ENCODE measurements around the gene WTIP. TPM values are rescaled to one million over a fixed set of nuclear protein-coding genes. Genes with fewer than 3 reads are reported as not detected.
"Not testable (repeated sequence)": the region's sequence is repeated elsewhere in the genome, so short reads cannot be mapped to it uniquely, and the experiment has no call there.

WTIP gene
- polyA plus RNA-seq (ENCODE audit: insufficient read length in 4 of 4), result 10 to 100 TPM; 31.8 to 48.9 (median 35.7) TPM

- DNase-seq (ENCODE audit: low read depth in 4 of 4, low spot score in 3 of 4), result peak; percentile 72 to 79 (median 77)
Observed at GRCh38 chr19:34480971-34481841, at the start of gene WTIP. Gene WTIP, plus strand, starts transcription at chr19:34481758. Its CDS starts 217 bp downstream, at chr19:34481975.

- no peak for DNase-seq (ENCODE audit: low read depth in 4 of 4, low spot score in 3 of 4)
Observed at GRCh38 chr19:34432797-34433196, 48.8 kb upstream of the WTIP start.

- no peak for DNase-seq (ENCODE audit: low read depth in 4 of 4, low spot score in 3 of 4)
Observed at GRCh38 chr19:34436716-34437115, 44.8 kb upstream of the WTIP start.

- DNase-seq (ENCODE audit: low read depth in 4 of 4, low spot score in 3 of 4), result no peak
Observed at GRCh38 chr19:34448191-34448590, 33.4 kb upstream of the WTIP start.

- DNase-seq (ENCODE audit: low read depth in 4 of 4, low spot score in 3 of 4), result no peak
Observed at GRCh38 chr19:34452723-34453122, 28.8 kb upstream of the WTIP start.

GRCh38 chr19:34454091-34454490, 27.5 kb upstream of the WTIP start:
- DNase-seq (ENCODE audit: low read depth in 4 of 4, low spot score in 3 of 4), result no peak

- DNase-seq (ENCODE audit: low read depth in 4 of 4, low spot score in 3 of 4), result no peak
Observed at GRCh38 chr19:34454685-34455084, 26.9 kb upstream of the WTIP start.

GRCh38 chr19:34455783-34456480, 25.6 kb upstream of the WTIP start:
- DNase-seq (ENCODE audit: low read depth in 4 of 4, low spot score in 3 of 4), result not testable (repeated sequence)

GRCh38 chr19:34457446-34457845, 24.1 kb upstream of the WTIP start:
- no peak for DNase-seq (ENCODE audit: low read depth in 4 of 4, low spot score in 3 of 4)

GRCh38 chr19:34458677-34459076, 22.9 kb upstream of the WTIP start:
- DNase-seq (ENCODE audit: low read depth in 4 of 4, low spot score in 3 of 4), result no peak

GRCh38 chr19:34459614-34460013, 21.9 kb upstream of the WTIP start:
- no peak for DNase-seq (ENCODE audit: low read depth in 4 of 4, low spot score in 3 of 4)

- DNase-seq (ENCODE audit: low read depth in 4 of 4, low spot score in 3 of 4), result no peak
Observed at GRCh38 chr19:34461375-34462100, 20.0 kb upstream of the WTIP start.

- not testable (repeated sequence) for DNase-seq (ENCODE audit: low read depth in 4 of 4, low spot score in 3 of 4)
Observed at GRCh38 chr19:34464785-34465184, 16.8 kb upstream of the WTIP start.

GRCh38 chr19:34468409-34468808, 13.1 kb upstream of the WTIP start:
- no peak for DNase-seq (ENCODE audit: low read depth in 4 of 4, low spot score in 3 of 4)

- DNase-seq (ENCODE audit: low read depth in 4 of 4, low spot score in 3 of 4), result not testable (repeated sequence)
Observed at GRCh38 chr19:34469026-34469425, 12.5 kb upstream of the WTIP start.

- no peak for DNase-seq (ENCODE audit: low read depth in 4 of 4, low spot score in 3 of 4)
Observed at GRCh38 chr19:34471906-34472700, 9.5 kb upstream of the WTIP start.

- no peak for DNase-seq (ENCODE audit: low read depth in 4 of 4, low spot score in 3 of 4)
Observed at GRCh38 chr19:34474233-34474989, 7.1 kb upstream of the WTIP start.

- DNase-seq (ENCODE audit: low read depth in 4 of 4, low spot score in 3 of 4), result no peak
Observed at GRCh38 chr19:34475026-34475974, 6.3 kb upstream of the WTIP start.
